OCI-LY7 (cell line): ENCODE measurements around the gene GTSE1.

Experiments
- CTCF ChIP-seq: fragments of 200-600 bp; sonication (generic); conservative IDR thresholded peaks from 2 replicates; pipeline ENCODE4 v1.5.1; 2014; ENCODE audit warnings: mild to moderate bottlenecking, antibody characterized with exemption, low read length, moderate library complexity, mixed read lengths
- EZH2phosphoT487 ChIP-seq: fragments of 200-600 bp; sonication (generic); IDR thresholded peaks from 2 replicates; pipeline ENCODE4 v1.6.1; 2018; ENCODE audit warnings: low read depth, borderline replicate concordance, mild to moderate bottlenecking, mixed run types, antibody characterized with exemption, low read length, moderate library complexity, mixed read lengths

GRCh38 chr22:46275455-46276122 is 21.1 kb upstream of the GTSE1 start:
- TF ChIP-seq EZH2phosphoT487, result no peak
- TF ChIP-seq CTCF, result no peak
